GM21737 (cell line): ENCODE measurements around the gene TSPEAR.
"Not testable (repeated sequence)": the region's sequence is repeated elsewhere in the genome, so short reads cannot be mapped to it uniquely, and the experiment has no call there.

Experiments
- ATAC-seq: cut with Tn5 transposase; IDR thresholded peaks from one replicate; pipeline ENCODE4 v1.9.1; 2021; ENCODE audit warnings: mild to moderate bottlenecking, moderate library complexity; ENCODE audit not compliant: unreplicated experiment

Gene TSPEAR

DNA sequence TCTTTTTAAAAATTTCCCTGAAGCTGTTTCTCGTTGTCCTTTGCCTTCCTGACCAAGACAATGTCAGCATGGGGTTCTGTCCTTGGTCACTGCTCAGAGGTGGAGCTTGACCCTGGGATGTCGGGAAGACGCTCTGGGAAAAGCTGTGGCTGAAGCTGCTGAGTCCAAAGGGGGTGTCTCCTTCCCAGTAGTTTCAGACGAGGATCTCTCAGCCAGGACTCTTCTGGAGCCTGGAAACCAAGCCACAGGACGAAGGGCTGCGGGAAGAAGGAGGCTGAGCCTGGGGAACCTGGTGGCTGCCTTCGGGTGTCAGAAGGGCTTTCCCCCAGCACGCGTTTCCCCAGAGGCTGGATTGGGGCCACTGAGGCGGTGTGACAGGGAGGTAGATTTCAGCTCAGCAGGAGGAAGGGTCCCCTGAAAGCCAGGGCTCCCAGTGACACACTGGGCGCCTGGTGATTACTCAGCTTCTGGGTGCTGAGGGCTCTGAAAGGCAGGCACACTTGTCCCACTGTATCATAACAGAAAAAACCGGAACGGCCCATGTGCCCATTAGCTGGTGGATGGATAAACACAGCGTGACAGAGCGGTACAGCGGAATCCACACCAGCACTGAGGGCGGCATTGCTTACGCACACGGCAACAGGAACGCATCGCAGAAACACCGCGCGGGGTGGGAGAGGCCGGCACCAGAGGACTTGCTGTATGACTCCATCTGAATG, 24.4 kb downstream of the TSPEAR start:
- ATAC-seq, result no peak

DNA sequence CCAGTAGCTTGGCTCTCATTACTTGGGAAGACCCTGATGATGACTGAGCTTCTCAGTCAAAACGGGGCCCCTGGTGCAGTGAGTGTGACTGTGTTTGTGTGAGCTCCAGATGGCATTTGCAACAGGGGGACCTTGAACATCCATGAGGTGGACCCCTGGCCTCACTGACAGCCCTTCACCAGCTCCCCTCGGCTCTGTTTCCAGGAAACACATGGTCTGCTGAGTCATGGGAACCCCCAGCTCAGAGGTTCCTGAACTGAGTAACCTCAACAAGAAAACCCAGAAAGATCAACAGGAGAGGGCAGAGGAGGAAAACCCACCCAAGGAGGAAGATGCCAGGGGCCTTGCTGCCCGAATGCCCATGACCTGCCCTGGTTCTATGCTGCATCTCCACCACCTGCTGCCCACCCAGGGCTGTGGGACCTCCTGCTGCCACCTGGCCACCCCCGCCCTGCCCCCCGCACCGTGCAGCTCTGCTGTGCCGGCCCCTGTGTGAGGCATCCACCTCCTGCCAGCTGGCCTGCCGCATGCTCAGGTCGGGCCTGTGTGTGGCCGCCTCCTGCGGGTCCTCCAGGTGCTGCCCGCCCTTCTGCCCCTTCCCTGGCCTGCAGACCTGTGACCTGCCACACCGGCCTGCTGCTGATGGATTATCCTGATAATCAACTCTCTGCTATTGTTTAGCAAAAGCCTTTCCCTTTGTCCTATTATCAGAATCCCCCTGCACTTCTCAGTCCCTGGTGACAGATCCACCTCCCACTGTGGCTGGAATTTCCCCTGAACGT, 25.2 kb downstream of the TSPEAR start:
- ATAC-seq, result no peak

DNA sequence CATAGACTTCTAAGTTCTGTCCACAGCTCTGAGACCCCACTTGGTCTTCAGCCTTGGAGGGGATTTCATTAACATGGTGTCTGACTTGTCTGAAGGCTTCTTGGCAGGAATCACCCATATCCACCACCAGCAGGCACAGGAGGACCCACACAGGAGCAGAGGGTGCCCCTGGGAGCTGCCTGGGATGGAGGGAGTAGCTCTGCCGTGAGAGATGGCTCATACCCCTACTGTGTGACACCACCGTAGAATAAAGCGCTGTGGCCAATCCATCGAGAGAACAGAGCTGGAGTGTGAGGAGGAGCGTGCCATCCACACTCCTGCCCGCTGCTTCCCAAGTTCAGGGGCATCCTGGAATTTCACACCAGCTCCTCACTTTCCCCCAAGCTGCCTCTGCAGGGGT, 26.3 kb downstream of the TSPEAR start:
- ATAC-seq, result not testable (repeated sequence)

DNA sequence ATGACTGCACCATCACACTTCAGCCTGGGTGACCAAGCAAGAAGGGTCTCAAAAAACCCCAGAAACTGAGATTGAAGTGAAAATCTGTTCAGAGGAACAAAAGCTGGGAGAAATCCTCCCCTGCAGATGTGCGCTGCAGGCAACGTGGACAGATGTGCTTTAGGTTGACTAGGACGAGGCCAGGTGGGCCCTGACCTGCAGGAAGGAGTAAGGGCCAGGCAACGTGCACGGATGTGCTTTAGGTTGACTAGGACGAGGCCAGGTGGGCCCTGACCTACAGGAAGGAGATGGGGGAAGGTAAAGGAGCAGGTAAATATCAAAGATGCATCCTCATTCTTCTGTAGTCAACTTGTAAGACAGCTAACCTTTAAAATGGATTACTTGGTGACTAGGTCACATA, 26.9 kb downstream of the TSPEAR start:
- ATAC-seq, result no peak

DNA sequence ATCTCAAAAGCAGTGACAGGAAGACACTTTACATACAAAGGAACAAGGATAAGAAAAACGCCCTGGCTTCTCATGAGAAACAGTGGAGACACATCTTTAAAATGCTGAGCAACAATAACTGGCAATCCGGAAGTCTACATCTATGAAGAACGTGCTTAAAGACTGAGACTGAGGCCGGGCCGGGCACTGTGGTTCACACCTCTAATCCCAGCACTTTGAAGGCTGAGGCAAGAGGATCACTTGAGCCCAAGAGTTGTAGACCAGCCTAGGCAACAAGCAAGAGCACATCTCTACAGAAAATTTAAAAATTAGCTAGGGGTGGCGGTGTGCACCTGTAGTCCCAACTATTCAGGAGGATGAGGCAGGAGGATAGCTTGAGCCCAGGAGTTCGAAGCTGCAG, 27.3 kb downstream of the TSPEAR start:
- no peak for ATAC-seq

DNA sequence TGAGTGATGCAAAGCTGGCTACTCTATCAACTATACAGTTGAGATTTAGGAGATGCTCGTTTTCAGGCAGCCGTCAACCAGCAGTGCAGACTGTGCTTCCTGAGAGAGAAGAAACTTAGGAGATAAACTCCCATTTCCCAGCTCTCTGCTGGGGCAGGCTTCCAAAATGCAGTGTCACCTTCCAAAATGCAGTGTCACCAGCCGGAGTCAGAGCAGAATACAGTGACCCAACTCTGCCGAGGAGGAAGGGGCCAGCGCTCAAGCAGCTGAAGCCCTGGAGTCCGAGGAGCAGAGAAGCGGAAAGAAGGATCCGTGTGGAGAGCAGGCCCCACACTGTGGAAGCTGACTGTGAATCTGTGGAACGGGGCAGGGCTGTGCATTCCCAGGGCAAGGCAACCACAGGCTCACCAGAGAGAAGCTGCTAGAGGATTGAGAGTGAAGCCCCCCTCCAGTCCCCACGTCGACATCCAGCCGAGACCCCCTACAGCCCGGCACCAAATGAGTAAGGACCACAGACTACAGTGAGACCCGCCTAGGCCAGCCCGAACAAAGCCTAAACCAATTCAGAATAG, 28.7 kb downstream of the TSPEAR start:
- no peak for ATAC-seq

DNA sequence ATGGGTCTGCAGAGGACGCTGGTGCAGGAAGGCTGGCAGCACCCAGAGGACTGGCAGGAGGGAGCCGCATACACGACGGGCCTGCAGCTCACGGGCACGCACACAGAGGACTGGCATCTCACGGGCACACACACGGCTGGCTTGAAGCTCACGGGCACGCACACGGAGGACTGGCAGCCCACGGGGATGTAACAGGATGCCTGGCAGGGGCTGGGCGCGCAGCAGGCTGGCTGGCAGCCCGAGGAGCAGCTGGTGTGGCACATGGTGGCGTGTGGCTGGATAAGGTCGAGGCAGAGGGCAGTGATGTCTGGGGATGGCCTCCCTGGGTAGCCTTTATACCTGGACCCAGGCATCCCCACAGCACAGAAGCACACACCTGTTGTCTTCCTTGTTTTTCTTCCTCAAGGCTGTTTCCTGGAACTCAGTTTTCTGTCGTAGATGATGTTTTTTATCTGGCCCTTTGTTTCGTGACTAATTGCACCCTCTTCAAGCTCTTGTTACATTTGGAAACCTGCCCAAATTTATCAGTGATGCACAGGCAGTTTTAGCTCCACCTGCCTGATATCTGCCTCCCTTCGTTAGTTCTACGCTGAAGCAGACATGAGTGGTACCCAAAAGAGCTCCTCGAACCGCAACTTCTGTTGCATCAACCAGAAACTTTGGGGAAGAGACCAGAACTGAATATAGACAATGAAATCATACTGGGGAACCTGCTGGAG, 29.4 kb downstream of the TSPEAR start, which contains the start of gene KRTAP12-1:
TSS of gene KRTAP12-1 (minus strand) at position 303 of the 719 bp plus-strand sequence. CDS start at position 263, 40 bp downstream.
- ATAC-seq, result no peak

DNA sequence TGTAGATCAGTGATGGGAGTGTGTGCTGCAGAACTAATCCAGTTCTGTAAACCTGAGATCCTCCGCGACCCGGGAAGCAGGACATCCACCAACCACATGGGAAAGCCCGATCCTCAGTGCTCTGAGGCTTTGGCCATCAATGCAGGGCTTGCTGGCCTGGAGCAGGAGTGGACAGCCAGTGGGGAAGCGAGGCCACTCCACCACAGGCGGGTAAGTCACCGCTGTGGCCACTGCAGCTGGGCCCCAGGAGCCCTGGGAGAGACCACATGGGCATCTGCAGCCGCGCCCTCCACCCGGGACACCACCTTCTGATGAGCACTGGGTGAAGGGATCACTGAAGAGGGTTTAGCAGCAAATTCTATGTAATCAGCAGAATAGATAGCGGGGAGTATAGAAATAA, 30.2 kb downstream of the TSPEAR start:
- ATAC-seq, result no peak

DNA sequence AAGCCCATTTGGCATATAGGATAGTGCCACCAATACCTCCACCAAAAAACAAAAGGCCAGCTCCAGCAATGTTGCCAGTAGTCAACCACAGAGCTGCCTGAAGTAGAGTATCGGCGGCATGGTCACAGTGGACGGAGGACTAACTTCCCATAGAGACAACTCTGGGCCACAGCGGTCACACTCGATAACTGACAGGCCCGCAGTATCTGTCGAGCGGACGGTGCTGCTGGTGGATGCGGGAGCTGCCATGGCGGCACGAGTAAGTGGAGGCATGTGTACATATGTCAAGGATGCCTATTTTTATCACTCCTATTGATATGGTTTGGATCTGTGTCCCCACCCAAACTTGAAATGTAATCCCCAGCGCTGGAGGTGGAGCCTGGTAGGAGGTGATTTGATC, 33.5 kb downstream of the TSPEAR start:
- no peak for ATAC-seq

DNA sequence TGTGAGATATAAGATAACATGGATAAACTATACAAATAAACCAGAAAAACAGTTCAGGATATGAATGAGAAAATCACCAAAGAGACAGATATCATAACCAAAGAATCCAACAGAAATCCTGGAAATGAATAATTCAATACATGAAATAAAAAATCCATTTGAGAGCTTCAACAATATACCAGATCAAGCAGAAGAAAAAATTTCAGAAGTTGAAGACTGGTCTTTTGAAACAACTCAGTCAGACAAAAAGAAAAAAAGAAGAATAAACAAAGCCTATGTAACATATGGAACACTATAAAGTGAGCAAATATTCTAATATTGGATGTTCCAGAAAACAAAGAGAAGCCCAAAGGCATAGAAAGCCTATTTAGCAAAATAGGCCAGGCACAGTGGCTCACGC, 39.5 kb downstream of the TSPEAR start:
- ATAC-seq, result no peak

DNA sequence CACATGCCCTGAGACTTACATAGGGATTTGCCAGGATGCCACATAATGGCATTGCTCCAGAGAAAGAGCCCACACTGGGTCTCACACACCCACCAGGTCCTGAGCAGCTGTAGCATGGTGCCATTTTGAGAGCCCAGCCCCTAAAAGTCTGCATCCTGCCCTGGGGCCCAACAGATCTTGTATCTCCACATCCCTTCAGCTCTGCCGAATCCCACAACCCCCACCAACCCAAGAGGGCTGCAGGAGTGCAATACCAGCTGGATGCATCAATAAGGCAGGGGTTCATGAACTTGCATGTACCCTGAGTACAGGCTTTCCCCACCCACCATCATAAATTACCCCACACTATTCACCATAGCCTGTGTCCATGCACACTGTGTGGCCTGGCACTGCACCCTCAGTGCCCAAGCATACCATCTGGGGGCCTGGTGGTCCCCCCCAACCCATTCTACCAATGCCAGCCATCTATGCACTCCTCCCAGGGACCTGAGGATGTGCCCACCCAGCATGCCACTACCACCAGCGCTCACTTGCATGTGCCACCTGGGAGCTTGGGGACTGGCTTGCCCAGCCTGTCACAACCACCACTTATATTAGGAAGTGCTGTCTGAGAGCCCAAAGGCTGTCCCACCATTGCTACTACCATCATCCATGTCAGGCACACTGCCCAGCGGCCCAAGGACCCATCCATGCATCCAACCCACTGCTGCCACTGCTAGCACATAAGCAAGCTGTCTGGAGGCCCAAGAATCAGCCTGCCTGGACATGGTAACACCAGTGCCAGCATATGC, 40.5 kb downstream of the TSPEAR start:
- ATAC-seq, result no peak

DNA sequence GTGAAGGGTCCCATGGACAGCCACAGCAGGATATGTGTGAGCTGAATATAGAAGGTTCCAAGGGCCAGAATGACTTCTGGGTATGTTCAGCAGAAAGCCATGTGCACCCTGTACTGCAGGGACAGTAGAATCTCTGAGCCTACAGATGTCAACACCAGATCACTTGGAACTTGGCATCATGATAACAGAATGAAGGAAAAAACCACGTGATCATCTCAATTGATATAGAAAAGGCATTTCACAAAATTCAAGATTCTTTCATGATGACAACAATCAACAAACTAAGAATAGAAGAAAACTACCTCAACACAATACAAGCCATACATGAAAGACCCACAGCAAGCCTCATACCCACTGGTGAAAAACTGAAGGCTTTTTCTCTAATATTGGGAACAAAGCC, 43.8 kb downstream of the TSPEAR start:
- ATAC-seq, result no peak

DNA sequence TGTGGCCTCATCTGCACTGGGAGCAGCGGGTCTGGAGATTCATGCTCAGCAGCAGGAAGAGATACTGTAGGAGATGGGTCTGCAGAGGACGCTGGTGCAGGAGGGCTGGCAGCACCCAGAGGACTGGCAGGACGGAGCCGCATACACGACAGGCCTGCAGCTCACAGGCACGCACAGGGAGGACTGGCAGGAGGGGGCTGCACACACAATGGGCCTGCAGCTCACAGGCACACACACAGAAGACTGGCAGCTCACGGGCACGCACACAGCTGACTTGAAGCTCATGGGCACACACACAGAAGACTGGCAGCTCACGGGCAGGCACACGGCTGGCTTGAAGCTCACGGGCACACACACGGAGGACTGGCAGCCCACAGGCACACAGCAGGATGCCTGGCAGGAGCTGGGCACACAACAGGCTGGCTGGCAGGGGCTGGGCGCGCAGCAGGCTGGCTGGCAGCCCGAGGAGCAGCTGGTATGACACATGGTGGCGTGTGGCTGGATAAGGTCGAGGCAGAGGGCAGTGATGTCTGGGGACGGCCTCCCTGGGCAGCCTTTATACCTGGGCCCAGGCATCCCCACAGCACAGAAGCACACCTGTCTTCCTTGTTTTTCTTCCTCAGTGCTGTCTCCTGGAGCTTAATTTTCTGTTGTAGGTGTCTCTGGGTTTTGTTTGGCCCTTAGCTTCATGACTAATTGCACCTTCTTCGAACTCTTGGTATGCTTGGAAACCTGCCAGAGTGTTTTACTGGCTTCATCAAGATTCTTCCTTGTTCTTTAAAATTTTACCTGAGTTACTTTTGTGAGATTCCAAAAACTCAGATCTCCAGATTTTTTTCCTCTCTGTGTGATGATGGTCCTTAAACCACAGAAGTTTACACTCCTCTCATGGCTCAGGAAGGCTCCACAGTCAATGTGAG, 44.7 kb downstream of the TSPEAR start, which contains the start of gene KRTAP12-2:
TSS of gene KRTAP12-2 (minus strand) at position 527 of the 920 bp plus-strand sequence. CDS start at position 486, 41 bp downstream.
- no peak for ATAC-seq

DNA sequence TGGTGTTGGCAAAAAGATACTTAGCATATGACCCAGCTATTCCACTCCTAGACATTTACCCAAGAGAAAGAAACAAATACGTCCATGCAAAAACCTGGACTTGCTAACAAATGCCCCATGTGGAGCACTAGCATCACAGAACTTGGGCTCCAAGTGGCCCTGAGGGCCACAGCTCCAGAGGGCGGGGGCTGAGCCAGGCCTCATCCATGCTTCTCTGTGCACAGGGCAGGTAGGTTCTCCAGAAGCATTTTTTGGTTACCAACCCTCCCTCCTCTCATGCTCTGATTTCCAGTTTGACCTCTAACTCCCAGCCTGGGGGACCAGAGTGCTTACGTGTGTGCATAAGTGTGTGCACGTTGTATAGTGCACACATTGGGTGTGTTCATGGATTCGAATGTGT, 46.7 kb downstream of the TSPEAR start:
- ATAC-seq, result no peak

DNA sequence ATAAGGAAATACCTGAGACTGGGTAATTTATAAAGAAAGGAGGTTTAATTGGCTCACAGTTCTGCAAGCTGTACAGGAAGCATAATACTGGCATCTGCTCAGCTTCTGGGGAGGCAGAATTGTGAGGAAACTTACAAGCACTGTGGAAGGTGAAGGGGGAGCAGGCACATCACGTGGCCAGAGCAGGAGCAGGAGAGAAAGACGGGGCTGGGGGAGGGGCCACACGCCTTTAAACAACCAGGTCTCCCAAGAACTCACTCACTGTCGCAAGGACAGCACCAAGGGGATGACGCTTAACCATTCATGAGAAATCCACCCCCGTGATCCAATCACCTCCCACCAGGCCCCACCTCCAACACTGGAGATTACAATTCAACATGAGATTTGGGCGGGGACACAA, 49.8 kb downstream of the TSPEAR start:
- ATAC-seq, result not testable (repeated sequence)

DNA sequence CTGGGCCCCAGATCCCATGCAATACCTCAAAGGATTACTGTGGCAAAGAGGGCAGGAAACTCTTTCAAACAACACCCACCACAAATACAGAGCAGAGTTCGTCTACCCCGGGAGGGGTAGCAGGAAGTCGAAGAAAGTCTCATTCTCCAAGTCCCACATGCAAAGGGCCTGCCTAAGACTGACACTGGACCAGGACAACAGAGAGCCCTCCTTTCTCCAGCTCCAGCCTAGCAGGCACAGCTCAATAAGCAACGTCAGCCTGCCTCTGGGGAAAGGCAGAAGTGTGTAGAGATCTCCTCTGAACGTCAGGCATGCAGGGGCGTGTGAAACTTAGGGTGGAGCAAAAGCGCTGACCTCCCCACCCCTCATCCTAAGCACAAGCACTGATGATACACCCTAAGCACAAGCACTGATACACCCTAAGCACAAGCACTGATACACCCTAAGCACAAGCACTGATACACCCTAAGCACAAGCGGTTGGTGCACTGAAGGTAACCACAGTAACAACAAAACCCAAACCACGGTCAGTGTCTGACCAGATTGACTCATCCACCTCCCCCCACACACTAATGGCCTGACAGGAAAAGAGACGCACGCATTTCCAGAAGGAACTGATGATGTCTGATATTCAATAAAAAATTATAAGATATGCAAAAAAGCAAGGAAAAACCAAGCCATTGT, 52.3 kb downstream of the TSPEAR start:
- ATAC-seq, result no peak

DNA sequence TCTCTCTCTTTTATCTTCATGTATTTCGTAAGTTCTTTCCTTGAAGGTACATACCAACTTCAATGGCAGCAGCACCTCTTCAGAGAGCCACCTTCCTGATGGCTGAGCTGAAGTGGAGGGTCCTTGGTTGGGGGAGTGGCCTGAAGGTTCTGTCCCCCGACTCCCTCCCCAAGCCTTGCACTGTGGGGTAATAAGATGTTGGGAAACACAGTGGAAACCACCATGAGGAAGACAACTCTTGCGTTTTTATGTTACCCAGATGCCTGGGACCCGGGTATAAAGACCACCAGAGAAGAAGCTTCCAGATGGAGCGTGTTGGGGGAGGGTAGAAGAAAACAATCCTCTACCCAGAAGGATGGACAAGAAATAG, 52.8 kb downstream of the TSPEAR start:
- ATAC-seq, result no peak

DNA sequence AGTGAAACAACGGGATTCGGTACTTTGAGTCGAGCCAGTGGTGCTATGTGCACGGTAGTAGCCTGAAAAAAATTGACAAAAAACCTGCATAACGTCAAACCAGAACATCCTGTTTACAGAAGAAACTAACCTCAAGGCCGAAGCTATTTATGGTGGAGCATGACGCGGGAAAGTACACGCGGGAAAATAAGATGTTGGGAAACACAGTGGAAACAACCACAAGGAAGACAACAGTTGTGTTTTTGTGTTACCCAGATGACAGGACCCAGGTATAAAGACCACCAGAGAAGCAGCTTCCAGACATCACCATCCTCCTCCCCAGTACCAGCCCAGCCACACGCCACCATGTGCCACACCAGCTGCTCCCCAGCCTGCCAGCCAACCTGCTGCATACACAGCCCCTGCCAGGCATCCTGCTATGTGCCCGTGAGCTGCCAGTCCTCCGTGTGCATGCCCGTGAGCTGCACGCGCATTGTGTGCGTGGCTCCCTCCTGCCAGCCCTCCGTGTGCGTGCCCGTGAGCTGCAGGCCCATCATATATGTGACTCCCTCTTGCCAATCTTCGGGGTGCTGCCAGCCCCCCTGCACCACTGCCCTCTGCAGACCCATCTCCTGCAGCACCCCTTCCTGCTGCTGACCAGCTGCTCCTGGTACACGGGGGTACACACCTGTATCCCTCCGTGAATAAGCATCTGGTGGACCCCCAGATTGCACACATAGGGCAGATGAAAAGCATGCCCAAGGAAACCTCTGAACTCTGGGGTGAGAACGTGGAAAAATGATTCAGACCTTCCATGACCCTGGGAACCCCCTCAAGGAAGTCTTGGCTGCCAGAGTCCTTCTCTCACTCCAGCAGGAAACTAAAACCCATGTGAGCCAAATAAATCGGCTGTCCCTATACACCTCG, 53.5 kb downstream of the TSPEAR start, which contains the start of gene KRTAP12-3:
TSS of gene KRTAP12-3 (plus strand) at position 298 of the 906 bp plus-strand sequence. CDS start at position 346, 48 bp downstream.
- ATAC-seq, result no peak
